Neural crest cell (in vitro differentiated cells): ENCODE results near the gene TRDMT1. TPM values are rescaled to one million over a fixed set of nuclear protein-coding genes. Genes with fewer than 3 reads are reported as not detected.

ENCODE experiments used
- DNase-seq: peaks from one replicate; pipeline ENCODE4 v3.0.0; 2021; ENCODE audit warnings: low read depth, mixed read lengths, low spot score
- H3K27ac Mint-ChIP-seq: one replicate; pipeline ENCODE4 v1.8.0; 2021; ENCODE audit warnings: mild to moderate bottlenecking, mixed read lengths; ENCODE audit not compliant: unreplicated experiment
- H3K27me3 Mint-ChIP-seq: 2 replicates; pipeline ENCODE4 v1.8.0; 2021; ENCODE audit warnings: low read depth, mild to moderate bottlenecking, mixed read lengths
- H3K36me3 Mint-ChIP-seq: 2 replicates; pipeline ENCODE4 v1.8.0; 2021; ENCODE audit warnings: low read depth, mild to moderate bottlenecking, mixed read lengths
- H3K4me1 Mint-ChIP-seq: 2 replicates; pipeline ENCODE4 v1.8.0; 2021; ENCODE audit warnings: mixed read lengths
- H3K4me3 Mint-ChIP-seq: one replicate; pipeline ENCODE4 v1.8.0; 2021; ENCODE audit warnings: mild to moderate bottlenecking, mixed read lengths
- H3K9me3 Mint-ChIP-seq: 2 replicates; pipeline ENCODE4 v1.8.0; 2021; ENCODE audit warnings: mixed read lengths
- CTCF ChIP-seq: fragments of 200-600 bp; sonication (generic); conservative IDR thresholded peaks from 2 replicates; pipeline ENCODE4 v1.5.0; 2021; ENCODE audit warnings: antibody characterized with exemption, mild to moderate bottlenecking
- total RNA-seq: library from RNA; stranded (reverse); gene quantifications from 2 replicates; pipeline ENCODE4 v1.2.1, GENCODE V29; 2021

TRDMT1 gene
- total RNA-seq, 1 donor from 2014 or later, result 17.3 TPM

DNA sequence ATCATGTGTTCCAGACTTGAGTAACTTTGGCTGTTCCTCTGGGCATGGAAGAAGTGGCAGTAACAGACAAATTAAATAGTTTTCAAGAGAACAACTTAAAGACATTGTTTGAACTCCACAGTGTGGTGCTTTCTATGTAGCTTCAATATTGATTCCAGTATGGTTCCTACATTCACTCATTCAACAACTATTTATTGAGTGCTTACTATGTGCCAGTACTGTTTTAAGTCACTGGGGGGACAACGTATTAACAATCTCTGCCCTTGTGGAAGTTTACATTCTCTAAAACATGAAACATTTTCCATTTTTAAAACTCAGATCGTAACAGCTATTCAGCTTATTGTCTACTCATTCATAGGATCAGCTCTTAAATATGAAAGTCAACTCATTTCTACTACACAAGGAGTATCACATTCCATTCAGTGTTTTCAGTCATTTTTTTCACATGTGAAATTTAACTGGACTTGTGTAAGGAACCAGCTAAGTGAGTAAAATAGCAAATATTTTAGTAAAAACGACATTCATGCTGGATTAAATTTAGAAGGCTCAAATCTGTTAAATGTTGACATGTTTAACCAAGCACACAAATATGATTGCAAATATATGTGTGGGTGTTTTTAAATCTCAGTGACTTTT, 58.3 kb downstream of the TRDMT1 start:
- Mint-ChIP-seq H3K36me3 (peaks cover 13% of the 10 kb centered on the region), H3K9me3 (peaks cover 3% of the 10 kb centered on the region), H3K27ac (no peak overlapping the region), H3K27me3 (no peaks in the 10 kb centered on the region), H3K4me1 (peaks cover 25% of the 10 kb centered on the region), H3K4me3 (no peak overlapping the region)
- no peak for DNase-seq
- TF ChIP-seq CTCF, result no peak

DNA sequence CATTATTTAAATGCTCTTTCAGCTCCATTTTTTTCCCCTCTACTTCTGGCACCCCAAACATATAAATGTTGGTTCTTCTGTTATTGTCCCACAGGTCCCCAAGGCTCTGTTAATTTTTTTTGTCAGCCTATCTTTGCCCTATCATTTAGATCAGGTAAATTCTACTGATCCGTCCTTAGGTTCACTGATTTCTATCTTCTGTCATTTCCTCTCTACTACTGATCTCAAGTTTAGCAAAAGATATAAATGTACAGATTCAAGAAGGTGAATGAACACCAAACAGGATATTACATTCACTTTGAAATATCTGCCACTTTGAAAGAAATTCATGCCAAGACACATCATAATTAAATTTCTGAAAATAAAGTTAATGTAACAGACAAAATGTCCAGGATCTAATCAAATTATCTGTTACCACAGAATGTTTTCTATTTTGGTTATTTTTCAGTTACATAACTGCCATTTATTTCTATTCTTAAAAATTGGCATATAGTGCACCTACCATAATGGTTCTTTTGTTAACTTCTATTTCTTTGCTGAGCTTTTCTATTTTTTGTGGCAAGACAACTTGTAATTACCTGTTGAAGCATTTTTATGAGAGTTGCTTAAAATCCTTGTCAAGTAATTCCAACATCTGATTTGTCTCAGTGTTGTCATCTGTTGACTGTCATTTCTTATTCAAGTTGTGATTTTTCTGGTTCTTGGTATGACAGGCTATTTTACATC, 59.8 kb downstream of the TRDMT1 start:
- peaks cover 21% of the 10 kb centered on the region for H3K4me1 Mint-ChIP-seq
- H3K36me3 Mint-ChIP-seq, result peaks cover 8% of the 10 kb centered on the region
- H3K27ac Mint-ChIP-seq, result no peak overlapping the region
- no peak for DNase-seq
- no peak overlapping the region for H3K4me3 Mint-ChIP-seq
- H3K27me3 Mint-ChIP-seq, result no peaks in the 10 kb centered on the region
- H3K9me3 Mint-ChIP-seq, result peaks cover 3% of the 10 kb centered on the region
- no peak for TF ChIP-seq CTCF

DNA sequence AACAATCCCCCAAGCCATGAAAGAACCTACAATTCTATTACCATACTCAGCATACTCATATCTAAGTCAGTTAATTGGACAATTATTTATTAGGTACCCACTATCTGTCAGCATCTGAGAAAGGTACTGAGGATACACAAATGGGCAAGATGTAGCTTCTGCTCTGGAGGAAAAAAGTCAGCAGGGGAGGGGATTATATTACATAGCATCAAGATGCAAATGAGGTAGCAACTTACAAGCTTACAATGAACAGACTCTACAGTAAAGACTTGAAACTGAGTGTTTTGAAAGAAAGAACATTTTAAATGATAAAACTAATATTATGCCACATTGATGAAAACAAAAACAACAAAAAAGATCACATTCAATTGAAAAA, 61.1 kb downstream of the TRDMT1 start:
- DNase-seq, result no peak
- no peak overlapping the region for H3K27ac Mint-ChIP-seq
- TF ChIP-seq CTCF, result no peak
- H3K4me3 Mint-ChIP-seq, result no peak overlapping the region
- H3K36me3 Mint-ChIP-seq, result peaks cover 8% of the 10 kb centered on the region
- H3K4me1 Mint-ChIP-seq, result peaks cover 21% of the 10 kb centered on the region
- H3K9me3 Mint-ChIP-seq, result peaks cover 3% of the 10 kb centered on the region
- no peaks in the 10 kb centered on the region for H3K27me3 Mint-ChIP-seq

GRCh38 chr10:17138460-17139042, 62.9 kb downstream of the TRDMT1 start:
- no peak for TF ChIP-seq CTCF
- Mint-ChIP-seq H3K27me3 (no peaks in the 10 kb centered on the region), H3K9me3 (peaks cover 3% of the 10 kb centered on the region), H3K36me3 (peaks cover 6% of the 10 kb centered on the region), H3K4me1 (peaks cover 32% of the 10 kb centered on the region), H3K4me3 (no peak overlapping the region), H3K27ac (no peak overlapping the region)
- DNase-seq, result no peak

- H3K27me3 Mint-ChIP-seq, result no peaks in the 10 kb centered on the region
- H3K27ac Mint-ChIP-seq, result no peak overlapping the region
- peaks cover 2% of the 10 kb centered on the region for H3K36me3 Mint-ChIP-seq
- no peak for TF ChIP-seq CTCF
- peaks cover 3% of the 10 kb centered on the region for H3K9me3 Mint-ChIP-seq
- no peak for DNase-seq
- no peak overlapping the region for H3K4me3 Mint-ChIP-seq
- H3K4me1 Mint-ChIP-seq, result peaks cover 40% of the 10 kb centered on the region
These were observed 66.7 kb downstream of the TRDMT1 start for GRCh38 chr10:17134737-17135260.
